AG08396 (cell line): Measurements from ENCODE around the gene PCDHGA1.

Experiments used
- DNase-seq: peaks from one replicate; pipeline ENCODE4 v3.0.0; 2012; ENCODE audit warnings: low spot score, mixed read lengths

Gene PCDHGA1

DNA sequence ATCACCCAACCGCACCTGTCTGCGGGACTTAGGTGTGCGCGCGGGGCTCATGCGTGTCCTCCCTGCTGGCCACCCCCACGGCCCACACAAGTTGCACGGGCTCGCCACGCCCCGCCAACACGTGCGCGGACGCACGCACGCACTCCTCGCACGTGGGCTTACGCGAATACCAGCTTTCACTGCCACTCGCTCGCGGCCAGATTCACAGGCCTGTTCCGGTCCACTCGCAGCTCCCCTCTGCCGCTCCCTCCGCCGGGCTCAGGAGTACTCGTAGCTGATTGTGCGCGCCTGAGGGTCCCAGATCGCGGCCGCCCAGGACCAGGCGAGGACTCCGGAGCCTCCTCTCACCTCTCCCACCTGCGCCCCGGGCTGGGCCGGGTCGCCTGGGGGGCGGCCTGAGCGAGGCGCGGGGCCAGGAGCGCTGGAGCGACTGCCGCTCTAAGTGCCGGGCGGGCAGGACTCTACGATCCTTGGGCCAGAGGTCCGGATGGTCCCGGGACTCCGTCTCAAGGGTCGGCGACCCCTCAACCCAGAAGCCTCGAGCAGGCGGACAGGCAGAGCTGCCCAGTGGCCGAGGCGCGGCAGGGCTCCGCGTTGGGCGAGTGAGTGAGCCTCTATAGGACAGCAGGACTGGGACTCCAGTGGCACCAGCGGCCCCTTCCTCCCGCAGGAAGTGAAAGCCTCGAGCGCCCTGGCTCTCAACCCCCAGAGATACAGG, 162.0 kb downstream of the PCDHGA1 start:
- no peak for DNase-seq

DNA sequence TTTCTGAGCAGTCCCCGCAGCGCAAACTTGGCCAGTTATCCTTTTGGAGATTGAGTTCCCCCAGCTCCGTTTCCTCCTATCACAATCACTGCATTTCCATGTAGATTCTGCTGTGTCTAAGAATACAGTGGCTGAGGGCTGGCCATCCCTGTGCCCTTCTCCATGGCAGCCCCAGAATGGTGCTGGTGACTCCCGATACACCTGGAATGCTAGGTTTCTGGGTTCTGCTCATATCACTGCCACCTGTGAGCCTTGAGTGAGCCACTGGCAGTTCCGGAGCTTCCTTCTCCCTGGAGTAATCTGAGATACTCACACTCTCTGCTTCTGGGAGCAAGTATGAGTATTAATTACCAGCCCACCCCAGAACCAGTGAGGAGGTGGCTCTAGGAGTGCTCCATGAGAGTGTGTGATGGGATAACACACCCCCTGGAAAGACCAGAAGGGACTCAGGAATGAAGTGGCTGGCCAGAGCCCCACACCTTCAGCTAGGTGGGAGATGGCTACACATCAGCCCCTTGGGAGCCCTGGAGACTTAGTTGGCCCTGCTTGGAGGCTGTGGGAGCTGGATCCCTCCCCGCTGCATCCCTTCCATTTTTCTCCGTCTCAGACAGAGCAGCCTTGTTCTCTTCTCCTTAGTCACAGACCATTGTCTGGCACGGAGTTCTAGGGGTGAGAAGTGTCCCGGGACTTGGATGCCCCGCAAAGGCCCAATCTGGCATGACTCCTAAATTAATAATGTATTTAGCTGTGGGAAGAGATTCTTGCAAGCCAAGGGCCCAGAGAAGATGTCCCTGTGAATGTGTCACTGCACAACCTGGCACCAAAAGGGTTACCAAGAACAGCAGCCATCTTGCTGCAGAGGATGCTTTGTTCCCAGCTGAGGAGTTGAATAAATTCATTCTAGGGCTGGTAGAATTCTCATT, 163.4 kb downstream of the PCDHGA1 start:
- DNase-seq, result peak; percentile 65

DNA sequence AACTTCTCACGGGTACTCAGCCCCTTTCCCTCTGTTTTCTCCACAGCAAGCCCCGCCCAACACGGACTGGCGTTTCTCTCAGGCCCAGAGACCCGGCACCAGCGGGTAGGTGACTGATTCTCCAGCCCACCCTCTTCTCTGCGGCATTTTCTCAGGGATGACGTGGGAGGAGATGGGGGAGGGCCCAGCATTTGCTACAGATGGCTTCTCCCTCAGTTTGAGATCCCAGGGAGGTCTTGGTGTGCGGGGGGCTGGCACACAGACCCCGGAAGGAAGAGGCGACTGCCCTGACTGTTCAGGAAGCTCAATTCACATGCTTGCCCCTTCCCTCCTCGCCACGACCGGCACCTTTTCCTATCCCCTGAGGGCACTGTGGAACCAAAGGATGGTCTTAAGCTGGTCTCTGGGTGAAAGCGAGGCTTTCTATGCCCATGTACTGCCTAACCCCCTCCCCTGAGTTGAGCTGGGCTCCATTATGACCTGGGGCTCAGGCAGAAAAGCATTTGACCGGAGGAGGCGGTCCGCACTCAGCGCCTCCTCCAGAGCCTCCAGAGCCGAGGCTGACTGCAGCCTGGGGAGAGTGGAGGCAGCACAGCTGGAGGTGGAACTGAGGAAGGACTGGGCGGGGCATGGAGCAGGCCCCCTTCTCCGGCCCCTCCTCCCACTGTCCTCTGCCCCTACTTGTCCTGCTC, 164.6 kb downstream of the PCDHGA1 start:
- DNase-seq, result no peak

DNA sequence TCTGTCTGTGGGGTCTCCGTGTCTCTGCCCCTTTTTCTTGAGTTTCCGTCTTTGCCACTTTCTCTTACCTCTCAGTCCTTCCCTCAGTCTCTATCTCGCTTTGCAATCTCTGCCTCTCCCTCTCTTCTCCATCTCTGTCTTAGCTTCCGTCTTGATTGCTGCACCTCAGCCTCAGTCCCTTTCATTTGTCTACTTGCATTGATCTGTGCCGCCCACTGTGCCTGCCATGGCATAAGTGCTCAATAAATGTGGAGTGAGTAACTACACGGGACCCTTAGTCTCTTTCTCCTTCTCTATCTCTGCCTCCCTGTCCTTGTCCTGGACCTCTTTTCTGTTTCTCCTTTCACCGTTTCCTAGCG, 165.1 kb downstream of the PCDHGA1 start:
- no peak for DNase-seq

DNA sequence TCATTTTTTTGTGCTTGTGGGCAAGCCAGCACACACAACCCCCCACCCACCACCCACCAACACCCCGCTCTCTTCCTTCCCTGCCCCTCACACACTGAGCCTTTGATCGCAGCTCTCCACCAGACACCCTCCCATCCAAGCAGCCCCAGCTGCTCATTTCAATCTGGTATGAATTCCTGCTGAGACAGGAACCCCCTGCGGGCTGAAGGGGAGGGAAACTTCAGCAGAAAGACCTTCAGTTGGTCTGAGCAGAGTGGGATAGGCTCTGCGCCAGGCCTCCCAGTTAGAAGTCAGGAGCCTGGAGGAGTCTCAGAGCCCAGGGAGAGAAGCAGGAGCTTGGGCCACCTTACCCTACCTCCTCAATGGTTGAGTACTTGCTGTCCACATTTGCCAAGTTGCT, 165.7 kb downstream of the PCDHGA1 start:
- DNase-seq, result no peak

DNA sequence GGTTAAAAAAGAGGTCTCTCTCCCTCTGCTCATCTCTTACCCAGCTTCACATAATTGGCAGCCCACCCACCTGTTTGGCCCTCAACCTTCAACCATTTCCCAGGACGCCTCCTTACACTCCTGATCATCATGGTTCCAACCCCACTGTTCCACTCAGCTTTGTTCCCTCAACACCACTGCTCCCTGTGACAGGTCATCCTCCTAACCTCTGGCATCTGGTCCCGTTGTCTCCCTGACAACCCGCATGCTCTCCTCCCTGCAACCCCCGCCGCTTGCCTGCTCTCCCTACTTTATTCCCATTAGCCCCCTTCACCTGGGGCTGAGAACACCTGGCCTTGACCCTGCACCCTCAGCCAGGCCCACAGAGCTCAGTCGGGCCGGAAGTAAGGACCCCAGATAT, 171.4 kb downstream of the PCDHGA1 start:
- no peak for DNase-seq

DNA sequence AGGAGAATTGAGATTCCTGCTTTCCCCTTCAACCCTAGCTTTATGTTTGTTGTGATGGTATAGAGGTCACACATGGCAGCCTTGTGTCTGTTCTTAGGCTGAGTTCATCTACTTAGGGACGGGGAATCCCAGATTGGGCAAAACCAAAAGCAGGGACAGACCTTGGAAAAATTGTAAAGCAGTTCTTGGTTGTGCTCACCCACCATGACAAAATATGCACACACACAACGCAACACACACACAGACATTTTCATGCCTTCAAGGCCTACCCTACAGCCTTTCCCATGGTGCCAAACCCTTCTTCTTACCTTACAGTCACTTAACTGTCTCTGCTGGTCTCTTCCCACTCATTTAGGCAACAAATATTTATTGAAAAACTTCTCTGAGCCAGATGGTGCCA, 173.4 kb downstream of the PCDHGA1 start:
- DNase-seq, result no peak

DNA sequence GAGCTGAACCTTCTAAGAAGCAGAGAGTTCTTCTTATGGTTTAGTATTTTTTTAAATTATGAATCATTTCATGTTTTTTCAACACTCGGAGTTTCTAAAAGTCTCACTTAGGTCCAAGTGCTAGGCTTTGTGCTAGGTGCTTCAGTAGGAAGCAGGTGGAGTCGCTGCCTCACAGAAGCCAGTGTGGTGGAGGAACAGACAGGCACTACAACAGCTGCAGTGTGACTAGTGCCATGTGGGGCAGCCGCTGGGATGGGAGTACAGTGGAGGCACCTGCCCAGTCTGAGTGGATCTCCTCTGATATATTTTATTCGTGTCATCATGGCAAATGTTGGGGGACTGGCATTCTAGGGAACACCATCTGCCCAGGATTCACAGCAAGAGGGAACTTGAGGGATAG, 173.9 kb downstream of the PCDHGA1 start:
- DNase-seq, result no peak

DNA sequence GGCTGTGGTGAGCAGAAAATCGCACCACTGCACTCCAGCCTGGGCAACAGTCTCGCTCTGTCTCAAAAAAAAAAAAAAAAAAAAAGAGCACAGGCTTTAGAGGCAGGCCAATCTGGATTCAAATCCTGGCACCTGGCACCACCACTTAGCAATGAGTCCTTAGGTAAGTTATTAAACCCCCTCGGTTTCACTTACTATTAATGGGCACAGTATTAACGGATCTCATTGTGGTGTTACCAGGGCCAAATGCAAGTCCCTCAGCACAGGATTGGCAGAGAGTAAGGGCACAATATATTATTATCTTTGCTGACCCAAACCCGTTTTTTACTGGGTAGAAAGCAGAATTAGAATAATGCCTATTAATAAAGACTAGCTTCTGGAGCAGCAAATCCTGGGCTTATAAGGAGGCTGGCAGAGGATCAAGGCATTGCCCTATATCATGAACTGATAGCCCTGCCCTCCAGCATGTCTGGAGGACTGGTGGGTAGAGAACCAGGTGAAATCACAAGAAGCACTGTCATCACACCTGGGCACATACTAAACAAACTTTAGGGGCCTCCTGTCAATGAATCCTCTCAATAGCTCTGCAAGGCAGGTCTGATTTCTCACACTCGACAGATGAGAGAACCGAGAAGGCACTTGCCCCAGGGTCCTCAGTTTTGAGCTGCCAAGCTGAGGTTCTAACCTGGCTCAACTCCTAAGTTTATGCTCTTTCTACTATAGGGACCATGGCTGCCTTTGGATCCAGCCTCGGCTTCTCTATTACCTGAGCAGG, 176.3 kb downstream of the PCDHGA1 start:
- DNase-seq, result no peak

DNA sequence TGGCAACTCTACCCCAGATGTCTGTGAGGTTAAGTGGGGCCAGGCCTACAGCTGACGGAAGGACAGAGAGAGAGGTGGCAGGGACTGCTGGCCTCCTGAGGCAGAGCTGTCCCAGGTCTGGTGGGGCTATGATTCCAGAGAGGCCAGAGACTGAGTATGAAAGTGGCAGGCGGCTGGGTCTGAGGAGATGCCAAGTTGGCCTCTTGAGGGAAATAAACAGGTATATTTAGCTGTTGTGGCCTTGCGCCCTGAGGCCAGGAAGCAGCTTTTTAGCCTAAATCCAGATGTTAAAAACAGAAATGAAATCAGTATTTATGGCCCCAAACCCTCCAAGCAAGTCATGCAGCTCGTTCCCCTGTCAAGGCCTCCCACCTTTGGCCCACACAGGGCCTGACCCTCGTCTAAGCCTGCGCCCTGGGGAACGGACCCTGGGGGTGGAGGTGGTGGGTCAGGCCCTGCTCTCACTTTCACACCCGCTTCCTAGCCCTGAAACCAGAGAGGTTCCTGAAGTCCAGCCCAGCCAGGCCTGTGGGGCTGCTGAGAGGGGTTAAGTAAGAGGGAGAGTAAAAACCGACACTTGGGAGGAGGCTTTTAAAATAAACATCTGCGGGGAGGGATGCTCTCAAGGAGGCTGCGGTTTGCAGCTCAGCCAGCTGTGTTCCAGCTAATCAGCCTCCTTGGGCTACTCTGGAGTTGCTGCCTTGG, 177.2 kb downstream of the PCDHGA1 start:
- DNase-seq, result peak; percentile 83

DNA sequence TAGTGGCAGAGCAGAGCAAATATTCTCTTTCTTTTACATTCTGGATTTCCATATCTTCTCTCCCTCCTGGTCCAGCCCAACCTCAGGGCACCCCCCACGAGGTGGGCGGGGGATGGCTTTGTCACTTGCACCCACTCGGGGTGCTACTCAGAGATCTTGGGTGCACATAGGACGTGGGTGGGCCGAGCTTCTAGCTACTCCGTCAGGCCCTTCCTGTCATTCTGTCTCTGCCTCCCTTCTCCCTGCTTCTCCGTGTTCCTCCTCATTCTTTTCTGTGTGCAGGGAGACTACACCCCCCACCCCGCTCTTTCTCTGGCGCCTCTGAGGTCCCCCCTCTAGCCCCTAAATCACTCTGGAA, 178.1 kb downstream of the PCDHGA1 start:
- no peak for DNase-seq

DNA sequence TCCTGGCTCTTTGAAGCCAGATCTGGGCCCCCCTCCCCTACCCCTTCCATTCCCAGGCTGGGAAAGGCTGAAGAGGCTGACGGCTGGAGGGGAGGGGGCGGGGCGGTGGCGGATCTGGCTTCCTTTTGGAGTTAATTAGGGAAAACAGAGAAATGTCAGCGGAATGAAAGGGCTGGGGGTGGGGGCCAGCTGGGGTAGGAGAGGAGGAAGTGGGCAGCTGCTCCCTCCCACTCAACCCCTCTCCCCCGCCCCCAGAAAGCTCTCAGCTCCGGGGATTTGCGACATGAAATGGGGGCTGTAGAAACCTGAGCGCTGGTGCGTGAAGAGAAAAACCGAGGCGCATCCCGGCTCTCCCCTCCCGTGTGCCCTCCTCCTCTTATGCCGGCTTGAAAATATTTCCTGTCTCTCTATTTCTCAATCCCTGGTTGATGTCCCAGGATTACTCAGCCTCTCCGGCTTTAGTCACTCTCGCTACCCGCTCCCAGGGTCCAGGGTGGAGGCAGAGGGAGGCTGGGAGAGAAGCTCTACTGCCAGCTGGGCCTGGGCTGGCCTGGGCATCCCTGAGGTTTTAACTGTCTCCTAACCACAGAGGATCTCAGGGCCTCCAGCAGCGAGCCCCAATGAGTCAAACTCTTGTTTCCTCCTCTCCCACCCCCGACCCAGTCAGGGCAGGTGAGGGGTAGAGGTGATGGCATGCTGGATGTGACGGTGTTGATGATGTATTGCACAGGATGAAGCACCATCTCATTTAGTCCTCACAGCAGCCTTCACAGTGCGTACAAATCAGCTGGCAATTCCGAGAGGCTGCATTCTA, 178.7 kb downstream of the PCDHGA1 start:
- peak; percentile 90 for DNase-seq

DNA sequence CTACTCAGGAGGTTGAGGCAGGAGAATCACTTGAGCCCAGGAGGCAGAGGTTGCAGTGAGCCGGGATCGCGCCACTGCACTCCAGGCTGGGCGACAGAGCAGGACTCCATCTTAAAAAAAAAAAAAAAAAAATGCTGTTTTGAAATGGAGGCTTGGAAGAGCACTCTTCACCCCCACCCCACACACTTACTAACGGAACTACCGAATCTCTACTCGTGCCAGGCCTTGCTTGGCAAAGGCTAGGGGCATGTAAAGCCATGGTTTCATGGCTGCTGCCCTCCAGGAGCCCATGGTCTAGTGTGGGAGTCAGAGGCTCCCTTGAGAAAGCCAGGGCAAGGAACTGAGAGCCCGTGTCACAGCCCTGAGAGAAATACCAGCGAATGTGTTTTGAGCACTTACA, 179.8 kb downstream of the PCDHGA1 start:
- DNase-seq, result no peak

DNA sequence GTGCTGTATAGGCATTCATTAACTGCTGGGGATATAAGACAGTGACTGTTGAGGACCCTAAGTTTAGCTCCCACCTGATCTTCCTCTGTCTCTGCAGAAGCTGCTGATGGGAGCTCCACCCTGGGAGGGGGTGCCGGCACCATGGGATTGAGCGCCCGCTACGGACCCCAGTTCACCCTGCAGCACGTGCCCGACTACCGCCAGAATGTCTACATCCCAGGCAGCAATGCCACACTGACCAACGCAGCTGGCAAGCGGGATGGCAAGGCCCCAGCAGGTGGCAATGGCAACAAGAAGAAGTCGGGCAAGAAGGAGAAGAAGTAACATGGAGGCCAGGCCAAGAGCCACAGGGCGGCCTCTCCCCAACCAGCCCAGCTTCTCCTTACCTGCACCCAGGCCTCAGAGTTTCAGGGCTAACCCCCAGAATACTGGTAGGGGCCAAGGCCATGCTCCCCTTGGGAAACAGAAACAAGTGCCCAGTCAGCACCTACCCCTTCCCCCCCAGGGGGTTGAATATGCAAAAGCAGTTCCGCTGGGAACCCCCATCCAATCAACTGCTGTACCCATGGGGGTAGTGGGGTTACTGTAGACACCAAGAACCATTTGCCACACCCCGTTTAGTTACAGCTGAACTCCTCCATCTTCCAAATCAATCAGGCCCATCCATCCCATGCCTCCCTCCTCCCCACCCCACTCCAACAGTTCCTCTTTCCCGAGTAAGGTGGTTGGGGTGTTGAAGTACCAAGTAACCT, 180.7 kb downstream of the PCDHGA1 start:
- DNase-seq, result no peak

DNA sequence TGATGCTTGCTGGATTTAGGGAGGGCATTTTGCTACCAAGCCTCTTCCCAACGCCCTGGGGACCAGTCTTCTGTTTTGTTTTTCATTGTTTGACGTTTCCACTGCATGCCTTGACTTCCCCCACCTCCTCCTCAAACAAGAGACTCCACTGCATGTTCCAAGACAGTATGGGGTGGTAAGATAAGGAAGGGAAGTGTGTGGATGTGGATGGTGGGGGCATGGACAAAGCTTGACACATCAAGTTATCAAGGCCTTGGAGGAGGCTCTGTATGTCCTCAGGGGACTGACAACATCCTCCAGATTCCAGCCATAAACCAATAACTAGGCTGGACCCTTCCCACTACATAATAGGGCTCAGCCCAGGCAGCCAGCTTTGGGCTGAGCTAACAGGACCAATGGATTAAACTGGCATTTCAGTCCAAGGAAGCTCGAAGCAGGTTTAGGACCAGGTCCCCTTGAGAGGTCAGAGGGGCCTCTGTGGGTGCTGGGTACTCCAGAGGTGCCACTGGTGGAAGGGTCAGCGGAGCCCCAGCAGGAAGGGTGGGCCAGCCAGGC, 181.5 kb downstream of the PCDHGA1 start:
- no peak for DNase-seq

DNA sequence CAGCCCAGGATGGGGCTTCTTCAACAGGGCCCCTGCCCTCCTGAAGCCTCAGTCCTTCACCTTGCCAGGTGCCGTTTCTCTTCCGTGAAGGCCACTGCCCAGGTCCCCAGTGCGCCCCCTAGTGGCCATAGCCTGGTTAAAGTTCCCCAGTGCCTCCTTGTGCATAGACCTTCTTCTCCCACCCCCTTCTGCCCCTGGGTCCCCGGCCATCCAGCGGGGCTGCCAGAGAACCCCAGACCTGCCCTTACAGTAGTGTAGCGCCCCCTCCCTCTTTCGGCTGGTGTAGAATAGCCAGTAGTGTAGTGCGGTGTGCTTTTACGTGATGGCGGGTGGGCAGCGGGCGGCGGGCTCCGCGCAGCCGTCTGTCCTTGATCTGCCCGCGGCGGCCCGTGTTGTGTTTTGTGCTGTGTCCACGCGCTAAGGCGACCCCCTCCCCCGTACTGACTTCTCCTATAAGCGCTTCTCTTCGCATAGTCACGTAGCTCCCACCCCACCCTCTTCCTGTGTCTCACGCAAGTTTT, 182.1 kb downstream of the PCDHGA1 start:
- peak; percentile 55 for DNase-seq

DNA sequence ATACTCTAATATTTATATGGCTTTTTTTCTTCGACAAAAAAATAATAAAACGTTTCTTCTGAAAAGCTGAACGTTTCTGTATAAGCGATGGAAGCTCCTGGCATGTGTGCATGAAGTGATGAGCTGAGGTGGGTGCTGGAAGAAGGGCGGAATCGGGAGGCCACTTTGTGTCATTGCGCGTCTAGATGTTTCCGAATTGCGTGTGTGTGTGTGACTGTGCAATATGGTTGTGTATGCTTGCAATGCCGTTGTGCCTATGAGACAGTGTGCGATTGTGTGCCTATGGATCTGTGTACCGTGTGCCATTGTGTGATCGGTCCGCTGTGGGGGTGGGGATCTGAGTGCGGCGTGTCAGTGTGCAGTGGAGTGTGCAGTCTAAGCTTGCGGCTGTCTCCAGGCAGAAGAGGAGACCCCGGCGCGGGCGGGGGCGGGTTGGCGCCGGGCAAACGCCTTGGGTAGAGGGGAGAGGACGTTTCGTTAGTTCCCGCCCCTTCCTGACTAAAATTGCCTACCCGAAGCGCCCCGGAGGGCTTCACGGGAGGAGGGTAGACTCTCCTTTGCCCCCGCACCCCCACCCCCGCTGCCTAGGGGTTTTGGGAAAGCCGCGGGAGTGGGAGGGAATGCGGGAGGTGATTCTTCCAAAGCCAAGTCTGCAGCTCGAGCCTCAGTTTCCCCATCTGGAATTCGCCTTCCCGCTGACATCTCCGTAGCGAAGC, 182.8 kb downstream of the PCDHGA1 start:
- DNase-seq, result no peak

DNA sequence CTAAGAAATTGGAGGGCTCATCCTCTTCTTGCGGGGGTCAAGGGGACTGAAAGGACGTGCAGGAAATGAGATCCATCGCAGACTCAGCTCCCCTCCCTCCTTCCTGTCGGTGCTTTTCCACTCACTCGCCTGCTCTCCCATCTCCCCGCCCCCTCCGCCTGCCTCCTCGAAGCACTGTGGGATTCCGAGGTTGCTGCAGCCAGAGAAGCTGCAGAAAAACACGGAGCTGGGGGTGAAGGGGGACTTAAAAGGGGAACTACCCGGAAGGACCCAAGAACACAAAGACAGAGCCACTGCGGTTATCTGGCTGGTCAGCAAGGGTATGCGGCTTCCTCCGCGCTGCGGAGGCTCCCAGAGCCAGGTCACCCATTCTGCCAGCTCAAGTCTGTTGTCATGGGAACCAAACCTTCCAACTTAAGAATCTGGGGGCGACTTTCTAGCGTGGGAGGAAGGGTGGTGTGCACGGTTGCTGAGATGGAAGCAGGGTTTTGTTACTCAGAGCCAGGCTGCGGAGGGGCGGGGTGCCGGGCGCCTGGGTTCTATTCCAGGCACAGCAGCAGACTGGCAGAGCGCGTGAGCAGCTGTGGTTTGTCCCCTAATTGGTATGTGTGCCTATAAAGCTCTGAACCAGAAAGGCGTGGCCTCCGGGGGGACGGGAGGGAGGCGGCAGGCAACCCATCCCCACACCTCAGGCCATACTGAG, 183.5 kb downstream of the PCDHGA1 start:
- DNase-seq, result peak; percentile 68
